ENCODE data around the gene TMEM106B.

The TMEM106B gene

GRCh38 chr7:12228024-12228423, 16.9 kb downstream of the TMEM106B start:
- no peak for DNase-seq

- DNase-seq, result peak; percentile 35
Observed at GRCh38 chr7:12229046-12229445, 18.0 kb downstream of the TMEM106B start.

GRCh38 chr7:12231097-12231496, 20.0 kb downstream of the TMEM106B start:
- no peak for DNase-seq

GRCh38 chr7:12233175-12233574, 22.1 kb downstream of the TMEM106B start:
- DNase-seq, result no peak

- no peak for DNase-seq
Observed at GRCh38 chr7:12234334-12234865, 23.3 kb downstream of the TMEM106B start.

GRCh38 chr7:12235970-12236369, 24.9 kb downstream of the TMEM106B start:
- DNase-seq, result no peak

- no peak for DNase-seq
Observed at GRCh38 chr7:12237007-12237406, 25.9 kb downstream of the TMEM106B start.

GRCh38 chr7:12239806-12240205, 28.7 kb downstream of the TMEM106B start:
- no peak for DNase-seq

GRCh38 chr7:12244129-12244528, 33.0 kb downstream of the TMEM106B start:
- DNase-seq, result peak; percentile 5

GRCh38 chr7:12244694-12245093, 33.6 kb downstream of the TMEM106B start:
- no peak for DNase-seq

- DNase-seq, result no peak
Observed at GRCh38 chr7:12249706-12250105, 38.6 kb downstream of the TMEM106B start.

- DNase-seq, result no peak
Observed at GRCh38 chr7:12250232-12250631, 39.1 kb downstream of the TMEM106B start.

- DNase-seq, result no peak
Observed at GRCh38 chr7:12256090-12256489, 45.0 kb downstream of the TMEM106B start.

- DNase-seq, result peak; percentile 13
Observed at GRCh38 chr7:12257582-12257981, 46.5 kb downstream of the TMEM106B start.

GRCh38 chr7:12258074-12258473, 47.0 kb downstream of the TMEM106B start:
- no peak for DNase-seq

- DNase-seq, result no peak
Observed at GRCh38 chr7:12267542-12267941, 56.4 kb downstream of the TMEM106B start.

- no peak for DNase-seq
Observed at GRCh38 chr7:12269100-12269895, 58.2 kb downstream of the TMEM106B start.

- peak; percentile 2 for DNase-seq
Observed at GRCh38 chr7:12281038-12281437, 69.9 kb downstream of the TMEM106B start.

- no peak for DNase-seq
Observed at GRCh38 chr7:12287901-12288300, 76.8 kb downstream of the TMEM106B start.

- no peak for DNase-seq
Observed at GRCh38 chr7:12289996-12290395, 78.9 kb downstream of the TMEM106B start.

- no peak for DNase-seq
Observed at GRCh38 chr7:12290761-12291160, 79.7 kb downstream of the TMEM106B start.

- DNase-seq, result no peak
Observed at GRCh38 chr7:12291870-12292269, 80.8 kb downstream of the TMEM106B start.

Data from fibroblast of skin of abdomen (primary cell).